Progenitor cell of endocrine pancreas (in vitro differentiated cells): ENCODE measurements around the gene DLEC1. TPM values are rescaled to one million over a fixed set of nuclear protein-coding genes. Genes with fewer than 3 reads are reported as not detected.

Source experiments
- DNase-seq: peaks from one replicate; pipeline ENCODE4 v3.0.0; 2021; ENCODE audit warnings: low spot score; ENCODE audit not compliant: unreplicated experiment
- H3K27ac Mint-ChIP-seq: 2 replicates; pipeline ENCODE4 v1.8.0; 2021; ENCODE audit warnings: mild to moderate bottlenecking, moderate library complexity, mixed read lengths
- H3K27me3 Mint-ChIP-seq: 2 replicates; pipeline ENCODE4 v1.8.0; 2021; ENCODE audit warnings: mixed read lengths
- H3K36me3 Mint-ChIP-seq: 2 replicates; pipeline ENCODE4 v1.8.0; 2022; ENCODE audit warnings: mixed read lengths; ENCODE audit not compliant: insufficient read depth
- H3K4me1 Mint-ChIP-seq: 2 replicates; pipeline ENCODE4 v1.8.0; 2021; ENCODE audit warnings: low read depth, mixed read lengths
- H3K4me3 Mint-ChIP-seq: 2 replicates; pipeline ENCODE4 v1.8.0; 2021; ENCODE audit warnings: low read depth, mild to moderate bottlenecking, moderate library complexity, mixed read lengths
- H3K9me3 Mint-ChIP-seq: 2 replicates; pipeline ENCODE4 v1.8.0; 2021; ENCODE audit warnings: low read depth, mixed read lengths
- total RNA-seq: library from RNA; stranded (reverse); gene quantifications from 2 replicates; pipeline ENCODE4 v1.2.1, GENCODE V29; 2021
- TF ChIP-seq, protein P1 (sequence below): fragments of 200-600 bp; sonication (generic); IDR thresholded peaks from one replicate; pipeline ENCODE4 v1.5.0; 2021; ENCODE audit warnings: antibody characterized with exemption, mild to moderate bottlenecking; ENCODE audit not compliant: unreplicated experiment

DLEC1 gene
- total RNA-seq, 1 donor from 2014 or later = 1.3 TPM

DNA sequence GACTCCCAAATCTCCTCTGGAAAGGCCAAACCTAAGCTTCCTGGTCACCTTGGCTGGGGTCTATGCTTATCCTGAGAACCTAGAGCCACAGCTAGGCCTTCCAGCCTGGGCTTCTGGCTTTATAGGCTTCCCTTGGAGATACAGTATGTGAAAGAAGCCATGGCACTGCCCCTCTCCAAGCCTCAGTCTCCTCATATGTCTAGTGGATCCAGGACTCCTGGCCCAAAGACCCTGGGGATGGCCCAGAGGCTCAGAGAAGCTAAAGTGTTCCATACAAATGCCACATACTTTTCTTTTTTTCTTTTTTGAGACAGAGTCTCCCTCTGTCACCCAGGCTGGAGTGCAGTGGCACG, 89.3 kb downstream of the DLEC1 start:
- Mint-ChIP-seq H3K4me3 (no peak overlapping the region), H3K36me3 (peaks cover 17% of the 10 kb centered on the region), H3K9me3 (no peaks in the 10 kb centered on the region), H3K27ac (no peak overlapping the region), H3K4me1 (peaks cover 8% of the 10 kb centered on the region), H3K27me3 (no peaks in the 10 kb centered on the region)
- no peak for DNase-seq
- TF ChIP-seq, protein P1, sequence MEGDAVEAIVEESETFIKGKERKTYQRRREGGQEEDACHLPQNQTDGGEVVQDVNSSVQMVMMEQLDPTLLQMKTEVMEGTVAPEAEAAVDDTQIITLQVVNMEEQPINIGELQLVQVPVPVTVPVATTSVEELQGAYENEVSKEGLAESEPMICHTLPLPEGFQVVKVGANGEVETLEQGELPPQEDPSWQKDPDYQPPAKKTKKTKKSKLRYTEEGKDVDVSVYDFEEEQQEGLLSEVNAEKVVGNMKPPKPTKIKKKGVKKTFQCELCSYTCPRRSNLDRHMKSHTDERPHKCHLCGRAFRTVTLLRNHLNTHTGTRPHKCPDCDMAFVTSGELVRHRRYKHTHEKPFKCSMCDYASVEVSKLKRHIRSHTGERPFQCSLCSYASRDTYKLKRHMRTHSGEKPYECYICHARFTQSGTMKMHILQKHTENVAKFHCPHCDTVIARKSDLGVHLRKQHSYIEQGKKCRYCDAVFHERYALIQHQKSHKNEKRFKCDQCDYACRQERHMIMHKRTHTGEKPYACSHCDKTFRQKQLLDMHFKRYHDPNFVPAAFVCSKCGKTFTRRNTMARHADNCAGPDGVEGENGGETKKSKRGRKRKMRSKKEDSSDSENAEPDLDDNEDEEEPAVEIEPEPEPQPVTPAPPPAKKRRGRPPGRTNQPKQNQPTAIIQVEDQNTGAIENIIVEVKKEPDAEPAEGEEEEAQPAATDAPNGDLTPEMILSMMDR = no peak

DNA sequence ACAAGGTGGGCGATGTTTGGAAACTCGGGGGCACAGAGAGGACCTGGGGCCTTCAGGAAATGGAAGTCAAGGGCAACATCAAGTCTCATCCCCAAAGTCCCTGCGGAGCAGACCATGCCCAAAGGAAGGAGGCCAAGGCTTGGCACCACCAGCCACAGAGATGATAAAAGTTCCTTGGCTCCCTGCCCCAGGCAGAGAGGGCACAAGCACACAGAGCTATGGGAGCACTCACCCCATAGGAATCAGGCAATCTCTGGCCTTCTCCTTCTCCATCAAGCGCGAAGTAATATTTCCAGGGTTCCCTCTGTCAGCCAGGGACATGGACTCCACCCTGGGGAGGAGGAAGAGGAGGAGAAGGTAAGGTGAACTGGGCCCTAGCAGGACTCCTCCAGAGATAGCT, 90.0 kb downstream of the DLEC1 start:
- Mint-ChIP-seq H3K4me1 (peaks cover 16% of the 10 kb centered on the region), H3K27ac (no peak overlapping the region), H3K36me3 (peaks cover 17% of the 10 kb centered on the region), H3K27me3 (no peaks in the 10 kb centered on the region), H3K4me3 (no peak overlapping the region), H3K9me3 (no peaks in the 10 kb centered on the region)
- no peak for DNase-seq
- TF ChIP-seq, protein P1 = no peak

DNA sequence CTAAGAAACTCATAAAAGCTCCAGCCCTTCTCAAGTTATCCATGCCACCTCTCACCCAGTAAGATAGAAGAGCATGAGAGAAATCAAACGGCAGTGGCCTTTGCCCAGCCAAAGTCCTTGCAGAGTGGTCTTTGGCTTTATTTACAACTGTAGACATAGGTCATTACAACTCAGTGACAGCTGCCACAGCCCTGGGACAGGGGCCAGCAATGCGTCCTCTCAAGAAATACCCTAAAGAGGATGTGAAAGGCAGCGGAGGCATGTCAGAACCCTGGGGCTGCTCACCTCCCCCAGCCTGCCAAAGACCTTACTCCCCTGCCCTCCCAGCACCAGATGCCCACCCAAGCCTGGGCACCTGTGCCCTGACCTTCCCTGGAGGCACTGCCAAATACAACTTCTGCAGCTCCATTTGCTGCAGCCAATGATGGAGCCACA, 91.6 kb downstream of the DLEC1 start:
- Mint-ChIP-seq H3K27ac (peak overlapping the region; percentile 6), H3K27me3 (no peaks in the 10 kb centered on the region), H3K4me3 (no peak overlapping the region), H3K4me1 (peaks cover 32% of the 10 kb centered on the region), H3K9me3 (no peaks in the 10 kb centered on the region), H3K36me3 (peaks cover 16% of the 10 kb centered on the region)
- no peak for DNase-seq
- TF ChIP-seq, protein P1 = no peak

DNA sequence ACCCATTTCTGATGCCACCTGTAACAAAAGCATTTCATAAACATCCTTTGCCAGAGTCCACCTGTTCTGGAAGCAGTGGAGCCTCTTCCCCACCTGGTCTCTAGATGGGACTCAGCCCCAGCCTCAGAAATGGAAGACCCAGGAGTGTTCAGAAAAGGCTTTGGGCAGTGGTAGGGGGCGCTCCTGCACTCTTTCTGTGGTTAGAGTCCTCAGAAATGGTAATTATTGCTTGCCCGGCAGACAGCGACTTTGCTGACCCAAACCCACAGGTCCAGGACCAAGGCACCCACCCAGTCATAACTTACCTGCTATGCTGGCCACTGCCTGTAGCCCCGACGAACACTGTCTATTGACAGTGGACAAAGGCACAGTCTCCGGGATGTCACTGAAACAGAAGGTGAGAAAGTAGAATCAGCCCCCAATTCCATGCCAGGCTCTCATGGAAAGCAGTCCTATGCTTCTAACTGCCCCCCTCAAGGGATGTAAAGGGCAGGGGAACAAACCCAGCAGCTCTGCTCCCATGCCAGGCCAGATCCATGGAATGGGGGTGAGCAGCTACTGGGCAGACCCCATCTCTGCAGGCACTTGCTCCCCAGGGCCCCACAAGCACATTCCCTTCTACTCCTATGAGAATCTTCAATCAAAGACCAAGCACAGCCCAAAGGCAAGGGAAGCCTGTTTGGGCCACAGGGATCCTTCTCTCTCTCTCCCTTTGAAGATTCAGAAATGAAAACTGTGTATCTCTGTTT, 92.8 kb downstream of the DLEC1 start:
- TF ChIP-seq, protein P1 = peak; percentile 53
- no peak for DNase-seq
- no peak overlapping the region for H3K4me3 Mint-ChIP-seq
- peaks cover 16% of the 10 kb centered on the region for H3K36me3 Mint-ChIP-seq
- peaks cover 40% of the 10 kb centered on the region for H3K4me1 Mint-ChIP-seq
- H3K27ac Mint-ChIP-seq = peak overlapping the region; percentile 37
- H3K9me3 Mint-ChIP-seq = no peaks in the 10 kb centered on the region
- H3K27me3 Mint-ChIP-seq = no peaks in the 10 kb centered on the region

DNA sequence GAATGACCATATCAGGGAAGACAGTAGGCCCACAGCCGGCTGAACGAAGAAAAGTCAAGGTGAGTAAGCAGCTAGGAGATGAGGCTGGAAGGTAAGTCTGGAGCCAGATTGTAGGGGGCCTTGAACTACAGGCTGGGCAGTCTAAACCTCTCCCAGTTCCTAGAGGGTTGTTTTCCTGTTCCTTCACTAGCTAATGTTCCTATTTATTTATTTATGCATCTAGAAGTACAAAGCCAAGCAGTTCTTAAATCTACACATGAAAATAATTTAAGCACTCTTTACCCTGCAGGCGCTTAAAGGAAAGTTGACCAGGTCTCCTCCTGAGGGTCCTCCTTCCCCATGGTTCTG, 94.2 kb downstream of the DLEC1 start:
- H3K4me3 Mint-ChIP-seq = peak overlapping the region; percentile 29

More for the DNA sequence above, 94.2 kb downstream of the DLEC1 start:
- no peak for DNase-seq
- Mint-ChIP-seq H3K27ac (peak overlapping the region; percentile 58), H3K4me1 (peaks cover 48% of the 10 kb centered on the region), H3K9me3 (no peaks in the 10 kb centered on the region), H3K27me3 (no peaks in the 10 kb centered on the region), H3K36me3 (peaks cover 10% of the 10 kb centered on the region)
- TF ChIP-seq, protein P1 = no peak
